HepG2 (cell line): ENCODE measurements around the gene ZBTB18. TPM values are rescaled to one million over a fixed set of nuclear protein-coding genes. Genes with fewer than 3 reads are reported as not detected.

Experiments used
- BCL3 ChIP-seq: sonication (generic); formaldehyde crosslinking; IDR thresholded peaks from 2 replicates; pipeline ENCODE4 v1.5.1; 2020; ENCODE audit warnings: mild to moderate bottlenecking, missing genetic modification reagents, moderate library complexity
- EZH2 ChIP-seq: conservative IDR thresholded peaks from 2 replicates; pipeline ENCODE4 v1.6.1; 2012; ENCODE audit warnings: mild to moderate bottlenecking, low read depth, low read length, moderate library complexity
- GTF3A ChIP-seq: sonication (generic); formaldehyde crosslinking; conservative IDR thresholded peaks from 2 replicates; pipeline ENCODE4 v1.4.0; 2020; ENCODE audit warnings: mild to moderate bottlenecking, missing genetic modification reagents
- JDP2 ChIP-seq: sonication (generic); formaldehyde crosslinking; IDR thresholded peaks from 2 replicates; pipeline ENCODE4 v1.8.1; 2022; ENCODE audit warnings: missing genetic modification reagents, borderline replicate concordance
- MEIS2 ChIP-seq: sonication (generic); formaldehyde crosslinking; IDR thresholded peaks from 2 replicates; pipeline ENCODE4 v1.9.0; 2021; ENCODE audit warnings: mild to moderate bottlenecking, missing genetic modification reagents
- ZNF318 ChIP-seq: sonication (generic); formaldehyde crosslinking; IDR thresholded peaks from 2 replicates; pipeline ENCODE4 v1.4.0; 2020; ENCODE audit warnings: mild to moderate bottlenecking, missing genetic modification reagents
- ZNF780A ChIP-seq: sonication (generic); formaldehyde crosslinking; IDR thresholded peaks from 2 replicates; pipeline ENCODE4 v1.8.0; 2022; ENCODE audit warnings: mild to moderate bottlenecking, missing genetic modification reagents, moderate library complexity
- polyA plus RNA-seq, 8 experiments: library from polyadenylated mRNA; depleted of rRNA in 3 of 8; stranded (reverse) in 7 of 8; unstranded in 1 of 8; fragments of >200 nt; fragmentation: Illumina TruSeq in 4 of 8; extraction: Trizol in 4 of 8; gene quantifications; 2 replicates each; pipeline versions ENCODE4 v1.2.1 to v1.2.3, GENCODE V29; 2011 to 2016; ENCODE audit warnings: low read depth in 4 of 8, missing spikeins in 1 of 8, mixed read lengths in 1 of 8; ENCODE audit not compliant: insufficient read depth in 1 of 8
- total RNA-seq, 5 experiments: library from RNA; depleted of rRNA; stranded (reverse); fragments of >200 nt; fragmentation: Illumina TruSeq; extraction: Trizol; gene quantifications; 2 replicates each; pipeline ENCODE4 v1.2.3, GENCODE V29; 2016; ENCODE audit warnings: low read depth in 1 of 5
- TF ChIP-seq, protein P1 (sequence below): sonication (generic); formaldehyde crosslinking; IDR thresholded peaks from 2 replicates; pipeline ENCODE4 v1.4.0; 2020; ENCODE audit warnings: missing genetic modification reagents
- TF ChIP-seq, protein P2 (sequence below): IDR thresholded peaks from 2 replicates; pipeline ENCODE4 v1.6.1; 2016
- TF ChIP-seq, protein P3 (sequence below): sonication (generic); formaldehyde crosslinking; IDR thresholded peaks from 2 replicates; pipeline ENCODE4 v1.4.0; 2020; ENCODE audit warnings: mild to moderate bottlenecking, missing genetic modification reagents

ZBTB18 gene
- total and polyA plus RNA-seq, 2 of the 13 experiments (the other 11 are each of a cell fraction or from before 2014, with no cell fraction given), result 3.1 to 4.3 TPM

GRCh38 chr1:244054247-244054923 lies 3.3 kb downstream of the ZBTB18 start (continued):
- TF ChIP-seq, protein P1, sequence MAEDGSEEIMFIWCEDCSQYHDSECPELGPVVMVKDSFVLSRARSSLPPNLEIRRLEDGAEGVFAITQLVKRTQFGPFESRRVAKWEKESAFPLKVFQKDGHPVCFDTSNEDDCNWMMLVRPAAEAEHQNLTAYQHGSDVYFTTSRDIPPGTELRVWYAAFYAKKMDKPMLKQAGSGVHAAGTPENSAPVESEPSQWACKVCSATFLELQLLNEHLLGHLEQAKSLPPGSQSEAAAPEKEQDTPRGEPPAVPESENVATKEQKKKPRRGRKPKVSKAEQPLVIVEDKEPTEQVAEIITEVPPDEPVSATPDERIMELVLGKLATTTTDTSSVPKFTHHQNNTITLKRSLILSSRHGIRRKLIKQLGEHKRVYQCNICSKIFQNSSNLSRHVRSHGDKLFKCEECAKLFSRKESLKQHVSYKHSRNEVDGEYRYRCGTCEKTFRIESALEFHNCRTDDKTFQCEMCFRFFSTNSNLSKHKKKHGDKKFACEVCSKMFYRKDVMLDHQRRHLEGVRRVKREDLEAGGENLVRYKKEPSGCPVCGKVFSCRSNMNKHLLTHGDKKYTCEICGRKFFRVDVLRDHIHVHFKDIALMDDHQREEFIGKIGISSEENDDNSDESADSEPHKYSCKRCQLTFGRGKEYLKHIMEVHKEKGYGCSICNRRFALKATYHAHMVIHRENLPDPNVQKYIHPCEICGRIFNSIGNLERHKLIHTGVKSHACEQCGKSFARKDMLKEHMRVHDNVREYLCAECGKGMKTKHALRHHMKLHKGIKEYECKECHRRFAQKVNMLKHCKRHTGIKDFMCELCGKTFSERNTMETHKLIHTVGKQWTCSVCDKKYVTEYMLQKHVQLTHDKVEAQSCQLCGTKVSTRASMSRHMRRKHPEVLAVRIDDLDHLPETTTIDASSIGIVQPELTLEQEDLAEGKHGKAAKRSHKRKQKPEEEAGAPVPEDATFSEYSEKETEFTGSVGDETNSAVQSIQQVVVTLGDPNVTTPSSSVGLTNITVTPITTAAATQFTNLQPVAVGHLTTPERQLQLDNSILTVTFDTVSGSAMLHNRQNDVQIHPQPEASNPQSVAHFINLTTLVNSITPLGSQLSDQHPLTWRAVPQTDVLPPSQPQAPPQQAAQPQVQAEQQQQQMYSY (CRISPR knock-in tag), result no peak
- TF ChIP-seq, protein P2, sequence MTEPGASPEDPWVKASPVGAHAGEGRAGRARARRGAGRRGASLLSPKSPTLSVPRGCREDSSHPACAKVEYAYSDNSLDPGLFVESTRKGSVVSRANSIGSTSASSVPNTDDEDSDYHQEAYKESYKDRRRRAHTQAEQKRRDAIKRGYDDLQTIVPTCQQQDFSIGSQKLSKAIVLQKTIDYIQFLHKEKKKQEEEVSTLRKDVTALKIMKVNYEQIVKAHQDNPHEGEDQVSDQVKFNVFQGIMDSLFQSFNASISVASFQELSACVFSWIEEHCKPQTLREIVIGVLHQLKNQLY (CRISPR knock-in tag), result no peak
- TF ChIP-seq BCL3 (no peak), EZH2 (no peak), ZNF780A (CRISPR knock-in tag) (no peak), JDP2 (CRISPR knock-in tag) (no peak), GTF3A (CRISPR knock-in tag) (no peak), ZNF318 (no peak), MEIS2 (CRISPR knock-in tag) (no peak)
- TF ChIP-seq, protein P3, sequence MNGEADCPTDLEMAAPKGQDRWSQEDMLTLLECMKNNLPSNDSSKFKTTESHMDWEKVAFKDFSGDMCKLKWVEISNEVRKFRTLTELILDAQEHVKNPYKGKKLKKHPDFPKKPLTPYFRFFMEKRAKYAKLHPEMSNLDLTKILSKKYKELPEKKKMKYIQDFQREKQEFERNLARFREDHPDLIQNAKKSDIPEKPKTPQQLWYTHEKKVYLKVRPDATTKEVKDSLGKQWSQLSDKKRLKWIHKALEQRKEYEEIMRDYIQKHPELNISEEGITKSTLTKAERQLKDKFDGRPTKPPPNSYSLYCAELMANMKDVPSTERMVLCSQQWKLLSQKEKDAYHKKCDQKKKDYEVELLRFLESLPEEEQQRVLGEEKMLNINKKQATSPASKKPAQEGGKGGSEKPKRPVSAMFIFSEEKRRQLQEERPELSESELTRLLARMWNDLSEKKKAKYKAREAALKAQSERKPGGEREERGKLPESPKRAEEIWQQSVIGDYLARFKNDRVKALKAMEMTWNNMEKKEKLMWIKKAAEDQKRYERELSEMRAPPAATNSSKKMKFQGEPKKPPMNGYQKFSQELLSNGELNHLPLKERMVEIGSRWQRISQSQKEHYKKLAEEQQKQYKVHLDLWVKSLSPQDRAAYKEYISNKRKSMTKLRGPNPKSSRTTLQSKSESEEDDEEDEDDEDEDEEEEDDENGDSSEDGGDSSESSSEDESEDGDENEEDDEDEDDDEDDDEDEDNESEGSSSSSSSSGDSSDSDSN (CRISPR knock-in tag), result no peak
